H9 (cell line): Measurements from ENCODE around the gene SEBOX. TPM values are rescaled to one million over a fixed set of nuclear protein-coding genes. Genes with fewer than 3 reads are reported as not detected.

ENCODE experiments used
- DNase-seq: peaks from one replicate; pipeline ENCODE4 v3.0.0-alpha.2; 2017
- H2AFZ ChIP-seq: one replicate; pipeline ENCODE4 v1.6.1; 2013; ENCODE audit warnings: mild to moderate bottlenecking, low read length, control low read depth, moderate library complexity
- H2AK5ac ChIP-seq: 2 replicates; pipeline ENCODE4 v1.6.1; 2013; ENCODE audit warnings: low read length, control low read depth, mixed read lengths; ENCODE audit not compliant: insufficient read length
- H2BK120ac ChIP-seq: one replicate; pipeline ENCODE4 v1.6.1; 2013; ENCODE audit warnings: low read depth, mild to moderate bottlenecking, low read length, control low read depth, inconsistent platforms; ENCODE audit not compliant: poor library complexity, severe bottlenecking
- H2BK12ac ChIP-seq: 2 replicates; pipeline ENCODE4 v1.6.1; 2013; ENCODE audit warnings: low read length, control low read depth, mixed read lengths, low read depth; ENCODE audit not compliant: insufficient read length
- H2BK15ac ChIP-seq: 2 replicates; pipeline ENCODE4 v1.6.1; 2013; ENCODE audit warnings: low read depth, low read length, control low read depth
- H2BK20ac ChIP-seq: one replicate; pipeline ENCODE4 v1.6.1; 2013; ENCODE audit warnings: low read depth, mild to moderate bottlenecking, low read length, control low read depth, inconsistent platforms; ENCODE audit not compliant: poor library complexity, severe bottlenecking
- H2BK5ac ChIP-seq: 2 replicates; pipeline ENCODE4 v1.6.1; 2013; ENCODE audit warnings: low read length, control low read depth, mixed read lengths; ENCODE audit not compliant: insufficient read length
- H3K14ac ChIP-seq: 2 replicates; pipeline ENCODE4 v1.6.1; 2013; ENCODE audit warnings: low read length, control low read depth; ENCODE audit not compliant: insufficient read depth
- H3K18ac ChIP-seq: 2 replicates; pipeline ENCODE4 v1.6.1; 2013; ENCODE audit warnings: low read depth, mild to moderate bottlenecking, mixed read lengths, low read length, control low read depth; ENCODE audit not compliant: insufficient read length
- H3K23ac ChIP-seq: 2 replicates; pipeline ENCODE4 v1.6.1; 2013; ENCODE audit warnings: low read length, control low read depth, mixed read lengths, low read depth; ENCODE audit not compliant: insufficient read length
- H3K23me2 ChIP-seq: 2 replicates; pipeline ENCODE4 v1.6.1; 2013; ENCODE audit warnings: low read depth, mild to moderate bottlenecking, mixed read lengths, low read length, control low read depth; ENCODE audit not compliant: insufficient read length, poor library complexity, severe bottlenecking
- H3K27ac ChIP-seq: 2 replicates; pipeline ENCODE4 v1.5.1; 2013; ENCODE audit warnings: low read length, control low read depth, mixed read lengths, low read depth; ENCODE audit not compliant: insufficient read length
- H3K27me3 ChIP-seq: 2 replicates; pipeline ENCODE4 v1.6.1; 2013; ENCODE audit warnings: low read length, control low read depth, inconsistent platforms; ENCODE audit not compliant: insufficient read depth
- H3K4ac ChIP-seq: 2 replicates; pipeline ENCODE4 v1.6.1; 2013; ENCODE audit warnings: low read depth, mild to moderate bottlenecking, control low read depth, inconsistent platforms, low read length, moderate library complexity
- H3K4me1 ChIP-seq: 2 replicates; pipeline ENCODE4 v1.6.1; 2013; ENCODE audit warnings: low read length, control low read depth, inconsistent platforms; ENCODE audit not compliant: insufficient read depth
- H3K4me2 ChIP-seq: 2 replicates; pipeline ENCODE4 v1.6.1; 2013; ENCODE audit warnings: low read length, control low read depth, mixed read lengths; ENCODE audit not compliant: insufficient read length, insufficient read depth
- H3K56ac ChIP-seq: 2 replicates; pipeline ENCODE4 v1.6.1; 2013; ENCODE audit warnings: low read depth, mild to moderate bottlenecking, mixed read lengths, low read length, control low read depth; ENCODE audit not compliant: insufficient read length
- H3K79me1 ChIP-seq: 2 replicates; pipeline ENCODE4 v1.6.1; 2013; ENCODE audit warnings: low read depth, mild to moderate bottlenecking, moderate library complexity, low read length, control low read depth, inconsistent platforms; ENCODE audit not compliant: insufficient read depth, poor library complexity, severe bottlenecking
- H3K79me2 ChIP-seq: 2 replicates; pipeline ENCODE4 v1.6.1; 2013; ENCODE audit warnings: low read length, control low read depth, inconsistent platforms; ENCODE audit not compliant: insufficient read depth
- H3K9ac ChIP-seq: 2 replicates; pipeline ENCODE4 v1.6.1; 2013; ENCODE audit warnings: low read length, control low read depth, mixed read lengths; ENCODE audit not compliant: insufficient read length; ENCODE audit errors: extremely low read depth
- H3K9me3 ChIP-seq: one replicate; pipeline ENCODE4 v1.6.1; 2013; ENCODE audit warnings: low read depth, low read length, inconsistent platforms; ENCODE audit not compliant: control insufficient read depth
- H3T11ph ChIP-seq: one replicate; pipeline ENCODE4 v1.6.1; 2013; ENCODE audit warnings: mild to moderate bottlenecking, low read length, control low read depth, inconsistent platforms
- H4K20me1 ChIP-seq: one replicate; pipeline ENCODE4 v1.6.1; 2013; ENCODE audit not compliant: control insufficient read depth, insufficient read length, insufficient read depth
- H4K5ac ChIP-seq: 2 replicates; pipeline ENCODE4 v1.6.1; 2013; ENCODE audit warnings: low read depth, mild to moderate bottlenecking, mixed read lengths, low read length, control low read depth; ENCODE audit not compliant: insufficient read length
- H4K8ac ChIP-seq: replicated peaks from 2 replicates; pipeline ENCODE4 v1.6.1; 2013; ENCODE audit warnings: low read length, control low read depth, mixed read lengths, low read depth; ENCODE audit not compliant: insufficient read length
- H4K91ac ChIP-seq: 2 replicates; pipeline ENCODE4 v1.6.1; 2013; ENCODE audit warnings: low read depth, mild to moderate bottlenecking, moderate library complexity, mixed read lengths, low read length, control low read depth; ENCODE audit not compliant: insufficient read length
- H3K27ac Mint-ChIP-seq, 3 experiments: 2 replicates in 2 of 3; 3 replicates in 1 of 3; pipeline ENCODE4 v1.8.0; 2020 to 2021; ENCODE audit warnings: mixed read lengths in 3 of 3, mild to moderate bottlenecking in 1 of 3, moderate library complexity in 1 of 3
- H3K27me3 Mint-ChIP-seq: 2 replicates; pipeline ENCODE4 v1.8.0; 2021; ENCODE audit warnings: low read depth, mild to moderate bottlenecking, moderate library complexity, mixed read lengths
- H3K36me3 Mint-ChIP-seq, 3 experiments: 2 replicates in 2 of 3; 3 replicates in 1 of 3; pipeline ENCODE4 v1.8.0; 2020 to 2021; ENCODE audit warnings: low read depth in 3 of 3, mixed read lengths in 3 of 3; ENCODE audit not compliant: insufficient read depth in 1 of 3
- H3K4me1 Mint-ChIP-seq, 2 experiments: 2 replicates each; pipeline ENCODE4 v1.8.0; 2020; ENCODE audit warnings: mixed read lengths in 2 of 2
- H3K4me3 Mint-ChIP-seq, 2 experiments: 2 replicates in 1 of 2; 3 replicates in 1 of 2; pipeline ENCODE4 v1.8.0; 2020 to 2021; ENCODE audit warnings: mild to moderate bottlenecking in 2 of 2, mixed read lengths in 2 of 2, moderate library complexity in 1 of 2
- H3K9me3 Mint-ChIP-seq, 2 experiments: 2 replicates in 1 of 2; 3 replicates in 1 of 2; pipeline ENCODE4 v1.8.0; 2020; ENCODE audit warnings: mild to moderate bottlenecking in 2 of 2, mixed read lengths in 2 of 2, moderate library complexity in 1 of 2
- CTCF ChIP-seq: fragments of 200-600 bp; sonication (generic); conservative IDR thresholded peaks from 3 replicates; pipeline ENCODE4 v1.8.0; 2021; ENCODE audit warnings: antibody characterized with exemption, mild to moderate bottlenecking
- WGBS: extraction: QIAGEN DNeasy Blood & Tissue Kit; methylation state at CpG from one replicate; pipeline ENCODE4 v1.1.7; 2013; ENCODE audit warnings: missing lambda C conversion rate, low lambda C conversion rate, mixed read lengths; ENCODE audit not compliant: insufficient read length; ENCODE audit errors: extremely low coverage; 5-methylcytosine and 5-hydroxymethylcytosine counted together
- total RNA-seq: library from RNA; stranded (reverse); gene quantifications from 2 replicates; pipeline ENCODE4 v1.2.1, GENCODE V29; 2021

The SEBOX gene
- total RNA-seq, 1 experiment from 2014 or later, result not detected

- peak overlapping the region in 1 of 3 experiments; percentile 18; a peak in 1 of 7 replicates for H3K27ac Mint-ChIP-seq
Measured at GRCh38 chr17:28363776-28364650, 986 bp downstream of the SEBOX start.

More at GRCh38 chr17:28363776-28364650, 986 bp downstream of the SEBOX start:
- H3K27me3 ChIP-seq, result no peaks in the 10 kb centered on the region
- TF ChIP-seq CTCF, result no peak
- no peak overlapping the region for H4K5ac ChIP-seq
- Mint-ChIP-seq H3K27me3 (no peaks in the 10 kb centered on the region), H3K9me3 (no peaks in the 10 kb centered on the region; a peak in 1 of 5 replicates), H3K36me3 (peaks cover 19 to 28% (median 24%) of the 10 kb centered on the region in 3 experiments; a peak in 6 of 7 replicates), H3K4me3 (no peak overlapping the region), H3K4me1 (no peaks in the 10 kb centered on the region)
- H2BK15ac ChIP-seq, result no peak overlapping the region
- H3K14ac ChIP-seq, result no peak overlapping the region
- H3K23me2 ChIP-seq, result no peaks in the 10 kb centered on the region
- H3K79me1 ChIP-seq, result no peaks in the 10 kb centered on the region
- no peaks in the 10 kb centered on the region for H4K20me1 ChIP-seq
- no peak overlapping the region for H2AK5ac ChIP-seq
- no peak overlapping the region for H3K18ac ChIP-seq
- no peaks in the 10 kb centered on the region for H3K4me1 ChIP-seq
- no peak overlapping the region for H3K56ac ChIP-seq
- no peak overlapping the region for H3K27ac ChIP-seq
- H3K4me2 ChIP-seq, result no peak overlapping the region
- H4K91ac ChIP-seq, result no peak overlapping the region
- no peak overlapping the region for H2BK20ac ChIP-seq
- H3K4ac ChIP-seq, result no peak overlapping the region
- no peak overlapping the region for H2BK12ac ChIP-seq
- no peak overlapping the region for H3K9ac ChIP-seq
- no CpG with 5 or more reads among the region's 8 CpGs for WGBS
- no peak overlapping the region for H2BK120ac ChIP-seq
- H3K9me3 ChIP-seq, result no peaks in the 10 kb centered on the region
- H2AFZ ChIP-seq, result no peak overlapping the region
- H3K79me2 ChIP-seq, result no peaks in the 10 kb centered on the region
- H3K23ac ChIP-seq, result no peak overlapping the region
- no peak overlapping the region for H4K8ac ChIP-seq
- no peak overlapping the region for H2BK5ac ChIP-seq
- no peak overlapping the region for H3T11ph ChIP-seq
- DNase-seq, result no peak
